ENCODE data around the gene SMYD3.

GRCh38 chr1:246162560-246162959 is 344.5 kb downstream of the SMYD3 start:
- TF ChIP-seq, protein P1, sequence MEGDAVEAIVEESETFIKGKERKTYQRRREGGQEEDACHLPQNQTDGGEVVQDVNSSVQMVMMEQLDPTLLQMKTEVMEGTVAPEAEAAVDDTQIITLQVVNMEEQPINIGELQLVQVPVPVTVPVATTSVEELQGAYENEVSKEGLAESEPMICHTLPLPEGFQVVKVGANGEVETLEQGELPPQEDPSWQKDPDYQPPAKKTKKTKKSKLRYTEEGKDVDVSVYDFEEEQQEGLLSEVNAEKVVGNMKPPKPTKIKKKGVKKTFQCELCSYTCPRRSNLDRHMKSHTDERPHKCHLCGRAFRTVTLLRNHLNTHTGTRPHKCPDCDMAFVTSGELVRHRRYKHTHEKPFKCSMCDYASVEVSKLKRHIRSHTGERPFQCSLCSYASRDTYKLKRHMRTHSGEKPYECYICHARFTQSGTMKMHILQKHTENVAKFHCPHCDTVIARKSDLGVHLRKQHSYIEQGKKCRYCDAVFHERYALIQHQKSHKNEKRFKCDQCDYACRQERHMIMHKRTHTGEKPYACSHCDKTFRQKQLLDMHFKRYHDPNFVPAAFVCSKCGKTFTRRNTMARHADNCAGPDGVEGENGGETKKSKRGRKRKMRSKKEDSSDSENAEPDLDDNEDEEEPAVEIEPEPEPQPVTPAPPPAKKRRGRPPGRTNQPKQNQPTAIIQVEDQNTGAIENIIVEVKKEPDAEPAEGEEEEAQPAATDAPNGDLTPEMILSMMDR (conservative IDR thresholded peaks at IDR 0.05) = no peak
- TF ChIP-seq EZH2 (IDR thresholded peaks at IDR 0.05; ENCODE audit: low read depth) = no peak
